Activated naive CD4-positive, alpha-beta T cell treated with Interleukin-2 at 50 U/mL for 16 hours (primary cell): ENCODE measurements around the gene TAOK1.
"Not testable (repeated sequence)": the region's sequence is repeated elsewhere in the genome, so short reads cannot be mapped to it uniquely, and the experiment has no call there.

ENCODE experiments used
- DNase-seq: peaks from one replicate; pipeline ENCODE4 v3.0.0-alpha.2; 2020

Gene TAOK1

DNA sequence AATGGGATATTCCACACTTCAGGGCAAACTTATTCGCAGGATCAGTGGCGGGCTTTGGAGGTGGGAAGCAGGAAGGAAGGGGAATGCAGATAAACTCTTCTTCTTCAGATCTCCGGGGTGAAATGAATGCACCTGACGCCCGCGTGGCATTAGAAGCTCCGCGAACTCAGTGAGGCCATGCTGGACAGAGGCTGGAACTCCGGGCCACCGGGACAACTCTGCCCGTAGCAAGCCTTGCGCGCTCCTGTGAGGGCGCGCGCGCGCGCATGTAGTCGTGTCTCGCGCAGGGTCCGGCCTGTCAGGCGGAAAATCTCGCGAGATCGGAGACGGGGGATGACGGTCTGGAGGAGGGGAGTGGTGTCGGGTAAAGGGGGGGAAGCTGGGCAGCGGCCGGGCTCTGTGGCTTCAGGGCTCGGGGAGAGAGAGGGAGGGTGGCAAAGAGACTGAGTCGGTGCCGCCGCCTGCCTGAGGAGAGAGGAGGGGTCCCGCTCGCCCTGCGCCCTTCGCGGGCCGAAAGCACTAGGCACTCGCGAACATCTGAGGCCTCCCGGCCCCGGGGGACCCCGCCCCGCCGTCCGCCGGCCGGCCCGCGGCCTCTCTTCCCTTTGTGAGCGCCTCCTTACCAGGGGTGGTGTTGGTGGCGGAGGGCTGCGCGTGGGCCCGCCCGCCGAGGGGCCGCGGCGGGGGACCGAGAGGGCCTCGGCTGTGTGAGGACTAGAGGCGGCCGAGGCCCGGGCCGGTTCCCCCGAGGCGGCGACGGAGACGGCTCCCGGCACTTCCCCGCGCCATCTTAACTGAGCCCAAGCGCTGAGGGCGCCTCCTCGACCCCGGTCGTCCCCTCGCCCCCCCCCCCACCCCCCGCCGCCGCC lies at the start of gene TAOK1:
Gene TAOK1 (plus strand): TSS at position 382 of the 869 bp plus-strand sequence. CDS start 61,186 bp downstream, outside the sequence.
- peak; percentile 96 for DNase-seq

DNA sequence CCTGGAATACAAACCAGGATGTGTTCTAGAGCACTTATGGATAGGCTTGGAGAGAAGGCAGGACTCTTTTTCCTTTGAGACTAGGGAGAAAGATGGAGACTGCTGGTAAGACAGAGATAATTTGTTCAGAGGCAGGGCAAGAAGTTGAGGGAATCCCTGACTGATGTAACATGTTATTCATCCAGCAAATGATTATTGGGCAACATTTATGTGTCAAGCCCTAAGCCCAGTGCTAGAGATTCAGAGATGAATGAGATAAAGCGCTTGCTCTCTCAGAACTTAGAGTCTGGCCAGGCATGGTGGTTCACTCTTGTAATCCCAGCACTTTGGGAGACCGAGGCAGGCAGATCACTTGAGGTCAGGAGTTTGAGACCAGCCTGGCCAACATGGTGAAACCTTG lies 48.4 kb upstream of the TAOK1 start:
- DNase-seq = no peak

DNA sequence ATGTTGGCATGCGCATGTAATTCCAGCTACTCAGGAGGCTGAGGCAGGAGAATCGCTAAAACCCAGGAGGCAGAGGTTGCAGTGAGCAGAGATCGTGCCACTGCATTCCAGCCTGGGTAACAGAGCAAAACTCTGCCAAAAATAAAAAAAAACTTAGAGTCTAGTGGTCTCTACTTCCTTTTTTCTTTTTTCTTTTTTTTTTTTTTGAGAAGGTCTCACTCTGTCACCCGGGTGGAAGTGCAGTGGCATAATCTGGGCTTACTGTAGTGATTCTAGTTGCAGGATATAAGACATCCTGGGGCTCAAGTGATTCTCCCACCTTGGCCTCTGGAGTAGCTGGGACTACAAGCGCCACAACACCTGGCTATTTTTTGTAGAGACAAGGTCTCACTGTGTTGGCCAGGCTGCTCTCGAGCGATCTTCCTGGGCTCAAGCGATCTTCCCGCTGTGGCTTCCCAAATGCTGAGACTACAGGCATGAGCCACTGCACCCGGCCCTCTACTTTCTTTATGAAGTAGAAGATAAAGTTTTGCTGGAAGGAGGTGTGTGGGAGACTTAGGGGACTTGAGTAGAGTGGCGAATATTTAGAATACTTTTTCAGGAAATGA lies 47.9 kb upstream of the TAOK1 start:
- DNase-seq = no peak

DNA sequence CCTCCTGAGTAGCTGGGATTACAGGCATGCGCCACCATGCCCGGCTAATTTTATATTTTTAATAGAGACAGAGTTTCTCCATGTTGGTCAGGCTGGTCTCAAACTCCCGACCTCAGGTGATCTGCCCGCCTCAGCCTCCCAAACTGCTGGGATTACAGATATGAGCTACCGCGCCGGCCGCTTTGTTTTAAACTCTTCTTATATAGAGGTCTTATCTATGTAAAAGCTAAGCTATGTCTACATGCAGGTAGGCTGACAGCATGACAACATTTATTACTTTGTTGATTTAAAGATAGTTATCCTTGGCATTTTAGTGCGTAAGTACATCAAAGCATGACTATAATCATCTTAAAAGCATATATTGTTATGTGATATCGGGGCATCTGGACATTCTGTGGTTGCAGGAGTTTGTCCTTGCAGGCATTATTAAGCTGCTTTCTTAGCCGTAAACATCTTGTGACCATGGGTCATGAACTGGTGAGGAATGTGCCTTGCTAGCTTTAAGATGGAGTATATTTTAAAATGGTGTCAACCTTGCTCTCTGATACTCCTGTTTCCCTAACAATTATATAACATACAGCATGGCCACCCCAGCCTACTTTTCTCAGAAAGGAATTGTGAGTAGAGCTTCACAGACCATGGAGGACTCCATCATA lies 45.8 kb upstream of the TAOK1 start:
- no peak for DNase-seq

DNA sequence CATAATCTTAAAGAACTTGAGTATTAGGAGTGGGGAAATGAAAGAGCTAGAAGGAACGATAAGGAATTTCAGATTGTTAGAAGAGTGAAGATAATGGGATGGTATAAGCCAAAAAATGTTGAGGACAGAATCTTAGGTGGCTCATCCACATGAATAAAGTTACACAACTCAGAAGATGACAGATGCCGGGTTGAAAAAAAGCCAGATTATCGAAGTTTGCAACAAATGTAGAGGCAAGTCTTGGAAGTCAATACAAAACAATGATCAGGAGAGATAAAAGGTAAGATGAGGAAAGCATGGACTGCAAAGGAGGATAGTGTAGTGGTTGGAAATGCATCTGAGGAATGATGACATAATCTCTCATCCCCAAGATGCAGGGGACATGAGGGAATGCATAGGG lies 45.1 kb upstream of the TAOK1 start:
- DNase-seq = no peak

DNA sequence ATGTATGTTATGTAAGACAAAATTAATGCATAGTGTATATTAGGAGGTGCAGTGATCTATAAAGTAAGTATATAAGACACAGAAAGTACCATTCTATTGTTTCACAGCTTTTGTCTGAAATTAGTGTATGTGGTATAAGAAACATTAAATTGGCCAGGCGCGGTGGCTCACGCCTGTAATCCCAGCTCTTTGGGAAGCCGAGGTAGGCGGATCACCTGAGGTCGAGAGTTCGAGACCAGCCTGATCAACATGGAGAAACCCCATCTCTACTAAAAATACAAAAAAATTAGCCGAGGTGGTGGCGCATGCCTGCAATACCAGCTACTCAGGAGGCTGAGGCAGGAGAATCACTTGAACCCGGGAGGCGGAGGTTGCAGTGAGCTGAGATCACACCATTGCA lies 44.7 kb upstream of the TAOK1 start:
- DNase-seq = not testable (repeated sequence)

DNA sequence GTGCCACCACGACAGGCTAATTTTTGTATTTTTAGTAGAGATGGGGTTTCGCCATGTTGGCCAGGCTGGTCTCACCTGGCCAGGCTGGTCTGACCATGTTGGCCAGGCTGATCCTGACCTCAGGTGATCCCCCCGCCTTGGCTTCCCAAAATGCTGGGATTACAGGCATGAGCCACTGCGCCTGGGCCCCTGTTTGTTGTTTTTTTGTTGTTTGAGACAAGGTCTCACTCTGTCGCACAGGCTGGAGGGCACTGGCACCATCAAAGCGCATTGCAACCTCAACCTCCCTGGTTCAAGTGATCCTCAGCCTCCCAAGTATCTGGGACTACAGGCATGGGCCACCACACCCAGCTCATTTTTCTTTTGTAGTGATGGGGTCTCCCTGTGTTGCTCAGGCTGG lies 43.7 kb upstream of the TAOK1 start:
- no peak for DNase-seq

DNA sequence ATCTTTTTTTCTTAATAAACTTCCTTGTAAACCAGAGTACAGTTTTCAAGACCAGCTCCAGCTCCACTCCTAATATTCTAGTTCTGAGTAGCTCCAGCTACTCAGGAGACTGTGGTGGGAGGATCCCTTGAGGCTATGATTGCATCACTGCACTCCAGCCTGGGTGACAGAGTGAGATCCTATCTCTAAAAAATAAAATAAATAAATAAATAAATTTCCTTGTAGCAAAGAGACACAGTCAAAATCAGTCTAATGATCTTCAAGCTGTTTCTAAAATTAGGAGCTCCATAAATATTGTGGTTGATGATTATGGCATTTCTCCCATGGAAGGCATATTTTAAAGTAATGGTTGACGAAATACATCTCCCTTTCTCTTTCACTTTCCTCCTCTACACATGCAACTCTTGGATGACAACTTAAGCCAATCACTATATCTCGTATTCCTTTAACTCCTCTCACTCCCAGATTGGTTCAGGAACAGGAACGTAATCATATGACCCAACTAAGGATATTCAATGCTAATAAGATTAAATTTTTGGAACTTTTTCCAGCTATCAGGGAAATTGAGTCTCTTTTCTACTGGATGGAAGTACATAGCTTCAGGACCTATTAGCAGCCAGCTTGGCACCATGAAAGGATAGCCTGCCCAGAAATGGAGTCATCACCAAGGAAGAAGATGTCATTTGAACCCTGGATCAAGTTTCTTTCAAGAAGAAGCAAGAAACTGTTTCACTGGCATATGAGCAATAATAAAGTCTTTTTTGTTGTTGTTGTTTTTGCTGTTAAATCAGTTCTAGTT lies 42.1 kb upstream of the TAOK1 start:
- DNase-seq = no peak

DNA sequence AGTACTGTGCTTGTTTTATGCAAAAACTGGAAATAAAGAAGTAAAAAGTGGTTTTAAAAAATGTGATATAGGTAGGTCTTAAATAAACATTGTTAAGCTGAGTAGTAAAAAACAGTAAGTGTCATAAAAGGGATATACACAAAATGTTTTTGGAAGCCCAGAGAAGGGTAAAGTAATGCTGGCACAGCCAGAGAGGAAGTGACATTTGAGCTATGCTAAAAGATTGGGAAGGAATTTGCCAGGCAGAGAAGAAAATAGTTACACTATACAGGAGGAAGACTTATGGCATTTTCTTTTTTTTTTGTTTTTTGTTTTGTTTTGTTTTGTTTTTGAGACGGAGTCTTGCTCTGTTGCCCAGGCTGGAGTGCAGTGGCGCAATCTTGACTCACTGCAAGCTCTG lies 40.8 kb upstream of the TAOK1 start:
- DNase-seq = no peak

DNA sequence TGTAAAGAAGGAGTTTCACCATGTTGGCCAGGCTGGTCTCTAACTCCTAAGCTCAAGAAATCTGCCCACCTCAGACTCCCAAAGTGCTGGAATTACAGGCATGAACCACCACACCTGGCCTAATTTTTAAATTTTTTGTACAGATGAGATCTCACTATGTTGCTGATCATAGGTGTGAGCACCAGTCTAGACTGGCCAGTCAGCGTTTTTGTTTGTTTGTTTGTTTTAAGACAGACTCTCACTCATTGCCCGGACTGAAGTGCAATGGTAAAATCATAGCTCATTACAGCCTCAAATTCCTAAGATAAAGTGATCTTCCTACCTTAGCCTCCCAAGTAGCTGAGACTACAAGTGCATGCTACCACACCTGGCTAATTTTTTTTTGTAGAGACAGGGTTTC lies 38.0 kb upstream of the TAOK1 start:
- no peak for DNase-seq

DNA sequence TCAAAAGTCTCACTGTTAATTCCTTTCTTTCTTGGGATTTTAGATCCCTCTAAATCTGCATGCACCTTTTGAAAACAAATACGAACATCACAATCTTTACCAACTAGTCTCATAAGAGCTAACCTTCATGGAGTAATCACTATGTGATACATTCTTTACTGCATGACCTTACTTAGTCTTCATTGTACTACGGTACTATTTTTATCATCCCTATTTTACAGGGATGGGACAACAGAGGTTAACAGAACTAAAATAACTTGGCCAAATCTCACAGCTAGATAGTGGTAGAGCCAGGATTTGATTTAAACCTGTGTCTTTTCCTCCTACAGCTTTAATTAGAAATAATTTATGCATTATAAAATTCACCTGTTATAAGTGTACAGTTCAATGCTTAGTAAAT lies 32.9 kb upstream of the TAOK1 start:
- DNase-seq = no peak

DNA sequence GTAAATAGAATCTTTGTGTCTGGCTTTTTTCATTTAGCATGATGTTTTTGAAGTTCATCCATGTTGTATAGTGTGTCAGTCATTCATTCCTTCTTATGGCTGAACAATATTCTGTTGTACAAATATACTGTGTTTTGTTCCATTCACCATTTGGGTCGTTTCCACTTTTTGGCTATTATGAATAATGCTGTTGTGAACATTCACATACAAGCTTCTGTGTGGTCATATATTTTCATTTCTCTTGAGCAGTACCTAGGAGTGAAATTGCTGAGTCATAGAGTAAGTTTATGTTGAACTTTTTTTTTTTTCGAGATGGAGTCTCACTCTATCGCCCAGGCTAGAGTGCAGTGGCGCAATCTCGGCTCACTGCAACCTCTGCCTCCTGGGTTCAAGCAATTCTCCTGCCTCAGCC lies 32.3 kb upstream of the TAOK1 start:
- no peak for DNase-seq

DNA sequence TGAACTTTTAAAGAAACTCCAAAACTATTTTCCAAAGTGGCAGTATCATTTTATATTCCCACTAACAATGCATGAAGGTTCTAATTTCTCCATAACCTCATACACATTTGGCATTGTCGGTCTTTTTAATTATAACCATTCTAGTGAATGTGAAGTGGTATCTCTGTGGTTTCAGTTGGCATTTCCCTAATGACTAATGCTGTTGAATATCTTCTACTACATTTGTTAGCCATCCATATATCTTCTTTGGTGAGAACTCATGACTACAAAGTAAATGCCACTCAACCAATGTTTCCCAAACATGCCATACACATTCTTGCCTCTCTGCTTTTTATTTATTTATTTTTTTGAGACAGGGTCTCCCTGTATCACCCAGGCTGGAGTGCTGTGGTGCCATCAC lies 31.7 kb upstream of the TAOK1 start:
- no peak for DNase-seq

DNA sequence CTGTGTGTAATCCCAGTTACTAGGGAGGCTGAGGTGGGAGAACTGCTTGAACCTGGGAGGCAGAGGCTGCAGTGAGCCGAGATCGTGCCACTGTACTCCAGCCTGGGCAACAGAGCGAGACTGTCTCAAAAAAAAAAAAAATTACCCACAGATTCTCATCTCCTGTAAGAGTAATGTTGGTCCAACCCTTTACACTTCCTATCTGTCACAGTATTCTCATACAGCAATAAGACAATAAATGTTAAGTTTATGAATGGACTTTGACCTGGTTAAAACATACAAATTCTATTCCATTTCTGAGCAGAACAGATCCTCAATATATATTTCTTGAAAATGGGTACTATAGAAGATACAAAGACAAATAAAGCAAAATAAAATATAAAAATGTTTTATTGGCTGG lies 30.4 kb upstream of the TAOK1 start:
- no peak for DNase-seq

DNA sequence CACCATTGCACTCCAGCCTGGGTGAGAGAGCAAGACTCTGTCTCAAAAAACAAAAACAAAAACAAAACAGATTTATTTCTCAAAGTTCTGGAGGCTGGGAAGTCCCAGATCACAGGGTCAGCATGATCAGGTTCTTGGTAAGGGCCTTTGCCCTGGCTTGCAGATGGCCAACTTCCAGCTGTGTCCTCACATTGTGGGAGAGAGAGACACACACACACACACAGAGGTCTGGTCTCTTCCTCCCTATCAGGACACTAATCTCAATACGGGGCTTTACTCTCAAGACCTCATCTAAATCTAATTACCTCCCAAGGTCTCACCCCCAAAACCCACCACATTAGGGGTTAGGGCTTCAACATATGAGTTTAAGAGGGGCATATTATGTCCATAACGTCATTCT lies 26.4 kb upstream of the TAOK1 start:
- no peak for DNase-seq

DNA sequence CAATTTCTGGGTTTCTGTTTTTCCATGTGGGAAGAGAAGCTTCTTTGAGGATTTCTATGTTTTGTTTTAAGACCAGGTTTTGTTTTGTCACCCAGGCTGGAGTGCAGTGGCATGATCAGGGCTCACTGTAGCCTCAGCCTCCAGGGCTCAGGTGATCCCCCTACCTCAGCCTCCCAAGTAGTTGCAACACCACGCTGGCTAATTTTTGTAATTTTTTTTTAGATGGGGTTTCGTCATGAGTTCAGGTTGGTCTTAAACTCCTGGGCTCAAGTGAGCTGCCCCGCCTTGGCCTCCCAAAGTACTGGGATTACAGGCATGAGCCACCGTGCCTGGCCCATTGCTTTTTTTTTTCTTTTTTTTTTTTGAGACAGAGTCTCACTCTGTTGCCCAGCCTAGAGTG lies 25.5 kb upstream of the TAOK1 start:
- DNase-seq = no peak

DNA sequence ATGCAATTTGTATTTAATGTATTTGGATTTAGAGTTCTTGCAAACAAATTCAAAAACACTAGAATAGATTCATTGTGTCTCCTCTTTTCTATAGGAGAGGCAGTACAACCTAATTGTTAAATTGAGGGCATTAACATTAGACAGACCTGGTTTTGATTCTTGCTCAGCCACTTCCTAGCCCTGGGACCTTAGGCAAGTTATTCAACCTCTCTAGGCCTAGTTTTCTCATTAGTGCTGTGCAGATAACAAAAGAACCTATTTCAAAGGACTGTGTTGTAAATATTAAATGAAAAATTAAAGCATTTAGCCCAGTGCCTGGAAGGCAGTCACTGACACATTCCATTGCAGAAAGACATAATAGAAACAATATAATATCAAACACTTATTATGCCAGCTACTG lies 22.0 kb upstream of the TAOK1 start:
- no peak for DNase-seq

DNA sequence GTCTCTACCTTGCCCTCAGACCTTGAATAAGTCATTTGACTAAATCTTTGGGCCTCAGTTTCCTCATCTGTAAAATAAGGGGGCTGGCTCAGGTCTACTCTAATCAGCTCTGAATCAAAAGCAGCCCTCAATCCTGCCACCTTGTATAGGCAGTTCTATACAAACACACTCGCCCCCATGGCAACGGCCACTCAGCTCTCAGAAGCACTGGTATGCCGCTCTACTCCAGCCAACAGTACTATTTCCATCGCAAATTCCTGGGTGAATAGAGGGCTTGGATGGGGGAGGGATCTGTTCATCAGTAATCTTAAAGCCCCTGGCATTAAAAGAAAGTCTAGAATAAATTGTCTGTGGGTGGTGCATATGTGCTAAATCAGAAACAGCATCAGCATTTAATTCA lies 21.2 kb upstream of the TAOK1 start:
- no peak for DNase-seq

DNA sequence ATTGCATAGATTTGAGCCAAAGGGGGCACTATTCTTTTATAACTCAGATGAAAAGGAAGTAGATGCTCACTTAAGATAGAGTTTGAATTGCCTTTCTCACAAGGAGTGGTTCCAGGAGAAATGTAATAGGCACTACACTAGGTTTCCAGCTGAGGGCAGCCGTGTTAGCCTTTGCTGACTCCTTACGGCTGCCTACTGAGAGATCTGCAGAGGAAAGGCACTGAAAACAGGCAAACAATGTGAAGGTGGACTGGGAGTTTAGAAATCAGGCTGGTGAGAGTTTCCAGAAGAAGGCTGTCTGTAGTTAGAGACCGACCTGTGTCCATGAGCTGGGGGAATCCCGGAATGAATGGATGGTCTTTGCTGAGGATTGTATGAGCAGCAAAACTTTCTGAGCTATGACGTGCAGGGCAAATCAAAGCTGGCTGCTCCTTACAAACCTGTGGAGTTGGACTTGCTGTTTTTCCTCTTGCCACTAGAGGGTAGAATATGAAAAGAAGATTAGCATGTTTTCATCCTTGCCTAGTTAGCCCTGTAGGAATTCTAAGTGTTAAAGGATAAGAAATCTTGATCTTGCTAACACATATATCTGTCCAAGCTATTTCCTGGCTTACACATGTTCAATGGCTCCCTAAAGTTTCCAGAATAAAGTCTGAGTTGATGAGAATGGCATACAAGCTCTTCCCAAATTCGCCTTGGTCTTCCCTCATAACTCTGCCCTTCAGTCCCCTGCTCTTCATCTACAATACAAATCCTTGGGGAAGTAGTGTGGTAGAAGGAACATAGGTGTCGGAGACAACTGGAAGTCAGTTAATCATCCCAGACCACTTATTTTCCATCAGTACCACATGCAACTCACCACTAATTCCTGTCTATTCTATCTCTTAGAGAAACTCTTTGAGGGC lies 20.1 kb upstream of the TAOK1 start:
- peak; percentile 44 for DNase-seq

DNA sequence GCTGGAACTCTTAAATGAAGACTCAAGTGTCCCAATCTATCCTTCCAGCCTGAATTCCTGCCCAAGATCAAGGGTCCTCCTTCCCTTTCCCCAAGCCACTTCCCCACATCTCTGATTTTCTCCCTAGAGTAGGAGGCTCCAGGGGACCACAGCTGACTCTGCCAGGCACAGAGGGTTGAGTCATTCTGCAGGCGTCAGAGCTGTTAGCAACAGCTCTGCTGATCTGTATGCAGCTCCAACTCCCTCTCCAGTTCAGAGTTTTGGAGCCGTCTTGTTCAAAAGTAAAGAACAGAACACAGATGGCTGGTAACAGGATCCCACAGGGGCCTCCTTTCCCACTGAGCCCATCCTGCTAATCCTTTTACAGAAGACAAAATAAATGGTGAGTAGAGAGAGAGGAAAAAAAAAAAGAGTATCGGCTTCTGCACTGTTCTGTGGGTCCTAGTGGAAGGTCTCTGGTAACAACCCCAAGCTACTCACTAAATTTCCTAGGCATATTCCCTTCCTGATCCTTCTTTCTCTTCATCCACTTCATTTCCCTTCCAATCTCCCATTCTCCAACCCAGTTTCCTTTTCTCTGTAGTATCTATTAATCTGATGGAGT lies 13.4 kb upstream of the TAOK1 start:
- no peak for DNase-seq

DNA sequence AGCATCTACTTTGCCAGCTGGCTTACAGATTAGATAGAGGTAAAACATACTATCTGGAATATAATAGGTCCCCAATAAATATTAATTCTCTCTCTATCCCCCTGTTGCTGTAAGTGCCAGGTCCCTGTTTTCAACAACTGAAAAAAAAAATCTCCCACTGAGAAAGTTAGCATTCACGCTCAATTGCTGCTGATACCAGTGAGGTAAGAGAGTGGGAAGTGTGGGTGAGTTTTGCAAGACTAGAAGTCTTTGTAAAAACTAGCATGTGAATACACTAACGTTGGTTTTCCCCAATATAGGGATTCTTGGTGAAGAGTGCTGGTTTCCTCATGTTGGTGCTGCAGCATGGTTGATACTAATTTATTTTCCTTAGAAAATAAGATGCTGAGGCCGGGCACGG lies 11.7 kb upstream of the TAOK1 start:
- no peak for DNase-seq
